Liver (tissue), 3 donors: ENCODE data around the gene ETS2.

Experiments used
- EGR1 ChIP-seq, 2 donors: IDR thresholded peaks; 2 replicates each; pipeline ENCODE4 v1.6.1; 2016 to 2018; ENCODE audit warnings: antibody characterized with exemption in 2 of 2, low read depth in 2 of 2
- FOXA2 ChIP-seq: IDR thresholded peaks from 2 replicates; pipeline ENCODE4 v1.6.1; 2016; ENCODE audit warnings: antibody characterized with exemption
- JUND ChIP-seq, 2 donors: IDR thresholded peaks; 2 replicates each; pipeline ENCODE4 v1.6.1; 2016; ENCODE audit warnings: antibody characterized with exemption in 2 of 2
- TAF1 ChIP-seq: conservative IDR thresholded peaks from 2 replicates; pipeline ENCODE4 v1.6.1; 2016; ENCODE audit warnings: antibody characterized with exemption, mild to moderate bottlenecking
- TF ChIP-seq, protein P1 (sequence below): fragments of 150-350 bp; IDR thresholded peaks from 2 replicates; pipeline ENCODE4 v1.5.1; 2017; ENCODE audit warnings: improper control_type of control experiment, low read depth, low read length; ENCODE audit not compliant: missing input control
- TF ChIP-seq, protein P2 (sequence below): IDR thresholded peaks from 2 replicates; pipeline ENCODE4 v1.6.1; 2016; ENCODE audit warnings: antibody characterized with exemption
- TF ChIP-seq, protein P3 (sequence below): IDR thresholded peaks from 2 replicates; pipeline ENCODE4 v1.6.1; 2016; ENCODE audit warnings: antibody characterized with exemption
- donor health status: healthy.
- donor health status: healthy.

DNA sequence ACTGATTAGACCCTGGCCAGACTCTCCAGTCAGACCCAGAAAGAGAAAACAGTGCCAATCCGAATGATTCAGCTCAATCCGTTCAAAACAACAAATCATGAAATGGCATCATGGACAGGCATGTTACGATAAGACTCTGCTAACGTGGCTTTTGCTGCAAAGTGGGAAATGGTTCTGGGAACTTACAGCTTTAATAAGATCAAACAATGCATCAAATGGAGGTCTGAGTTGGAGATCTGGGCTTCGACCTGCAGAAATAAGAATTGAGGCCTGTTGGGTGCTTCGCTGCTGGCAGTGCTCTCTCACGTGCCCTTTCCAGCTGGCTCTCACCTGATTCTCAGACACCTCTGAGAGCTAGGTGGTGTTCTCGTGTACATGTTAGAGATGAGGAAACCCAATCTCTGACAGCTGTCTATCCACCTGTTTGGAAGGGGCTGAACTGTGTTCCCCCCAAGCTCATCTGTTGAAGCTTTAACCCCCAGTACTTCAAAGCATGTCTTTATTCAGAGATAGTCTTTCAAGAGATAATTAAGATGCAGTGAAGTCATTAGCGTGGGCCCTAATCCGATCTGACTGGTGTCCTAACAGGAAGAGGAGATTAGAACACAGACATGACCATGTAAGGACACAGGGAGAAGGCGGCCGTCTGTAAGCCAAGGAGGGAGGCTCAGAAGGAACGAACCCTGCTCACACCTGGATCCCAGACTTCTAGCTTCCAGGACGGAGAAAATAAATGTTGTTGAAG, 45.5 kb upstream of the ETS2 start:
- TF ChIP-seq, protein P1, sequence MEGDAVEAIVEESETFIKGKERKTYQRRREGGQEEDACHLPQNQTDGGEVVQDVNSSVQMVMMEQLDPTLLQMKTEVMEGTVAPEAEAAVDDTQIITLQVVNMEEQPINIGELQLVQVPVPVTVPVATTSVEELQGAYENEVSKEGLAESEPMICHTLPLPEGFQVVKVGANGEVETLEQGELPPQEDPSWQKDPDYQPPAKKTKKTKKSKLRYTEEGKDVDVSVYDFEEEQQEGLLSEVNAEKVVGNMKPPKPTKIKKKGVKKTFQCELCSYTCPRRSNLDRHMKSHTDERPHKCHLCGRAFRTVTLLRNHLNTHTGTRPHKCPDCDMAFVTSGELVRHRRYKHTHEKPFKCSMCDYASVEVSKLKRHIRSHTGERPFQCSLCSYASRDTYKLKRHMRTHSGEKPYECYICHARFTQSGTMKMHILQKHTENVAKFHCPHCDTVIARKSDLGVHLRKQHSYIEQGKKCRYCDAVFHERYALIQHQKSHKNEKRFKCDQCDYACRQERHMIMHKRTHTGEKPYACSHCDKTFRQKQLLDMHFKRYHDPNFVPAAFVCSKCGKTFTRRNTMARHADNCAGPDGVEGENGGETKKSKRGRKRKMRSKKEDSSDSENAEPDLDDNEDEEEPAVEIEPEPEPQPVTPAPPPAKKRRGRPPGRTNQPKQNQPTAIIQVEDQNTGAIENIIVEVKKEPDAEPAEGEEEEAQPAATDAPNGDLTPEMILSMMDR: no peak
- no peak for TF ChIP-seq TAF1
- TF ChIP-seq, protein P2, sequence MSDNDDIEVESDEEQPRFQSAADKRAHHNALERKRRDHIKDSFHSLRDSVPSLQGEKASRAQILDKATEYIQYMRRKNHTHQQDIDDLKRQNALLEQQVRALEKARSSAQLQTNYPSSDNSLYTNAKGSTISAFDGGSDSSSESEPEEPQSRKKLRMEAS: no peak
- no peak for TF ChIP-seq FOXA2
- TF ChIP-seq EGR1 (IDR thresholded peaks at IDR 0.05; ENCODE audit: low read depth in 2 of 2): no peak
- TF ChIP-seq, protein P3, sequence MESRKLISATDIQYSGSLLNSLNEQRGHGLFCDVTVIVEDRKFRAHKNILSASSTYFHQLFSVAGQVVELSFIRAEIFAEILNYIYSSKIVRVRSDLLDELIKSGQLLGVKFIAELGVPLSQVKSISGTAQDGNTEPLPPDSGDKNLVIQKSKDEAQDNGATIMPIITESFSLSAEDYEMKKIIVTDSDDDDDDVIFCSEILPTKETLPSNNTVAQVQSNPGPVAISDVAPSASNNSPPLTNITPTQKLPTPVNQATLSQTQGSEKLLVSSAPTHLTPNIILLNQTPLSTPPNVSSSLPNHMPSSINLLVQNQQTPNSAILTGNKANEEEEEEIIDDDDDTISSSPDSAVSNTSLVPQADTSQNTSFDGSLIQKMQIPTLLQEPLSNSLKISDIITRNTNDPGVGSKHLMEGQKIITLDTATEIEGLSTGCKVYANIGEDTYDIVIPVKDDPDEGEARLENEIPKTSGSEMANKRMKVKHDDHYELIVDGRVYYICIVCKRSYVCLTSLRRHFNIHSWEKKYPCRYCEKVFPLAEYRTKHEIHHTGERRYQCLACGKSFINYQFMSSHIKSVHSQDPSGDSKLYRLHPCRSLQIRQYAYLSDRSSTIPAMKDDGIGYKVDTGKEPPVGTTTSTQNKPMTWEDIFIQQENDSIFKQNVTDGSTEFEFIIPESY: no peak
- no peak for TF ChIP-seq JUND (IDR thresholded peaks at IDR 0.05)
